ENCODE results near the gene MYO1D.
"Not testable (repeated sequence)": the region's sequence is repeated elsewhere in the genome, so short reads cannot be mapped to it uniquely, and the experiment has no call there.

Gene MYO1D

DNA sequence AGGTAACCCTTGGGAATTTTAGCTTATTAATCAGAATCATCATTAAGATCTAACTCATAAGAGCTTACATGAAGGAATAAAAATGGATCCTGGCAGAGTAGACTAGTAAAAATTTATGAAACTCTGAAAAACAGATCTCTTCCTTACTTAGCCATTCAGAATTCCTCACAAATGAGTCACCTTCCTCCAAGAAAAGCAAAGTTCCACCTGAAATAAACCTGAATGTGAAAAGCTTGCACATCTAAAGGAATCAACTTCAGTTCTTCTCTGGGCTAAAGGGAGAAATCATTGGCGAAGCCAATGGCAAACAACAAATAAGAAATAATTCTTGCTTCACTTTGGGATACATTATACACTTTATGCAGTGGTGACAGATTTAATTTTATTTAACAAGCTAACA lies 22.7 kb downstream of the MYO1D start:
- no peak for DNase-seq

- no peak for DNase-seq
Observed at GRCh38 chr17:32852811-32853210, 24.1 kb downstream of the MYO1D start.

DNA sequence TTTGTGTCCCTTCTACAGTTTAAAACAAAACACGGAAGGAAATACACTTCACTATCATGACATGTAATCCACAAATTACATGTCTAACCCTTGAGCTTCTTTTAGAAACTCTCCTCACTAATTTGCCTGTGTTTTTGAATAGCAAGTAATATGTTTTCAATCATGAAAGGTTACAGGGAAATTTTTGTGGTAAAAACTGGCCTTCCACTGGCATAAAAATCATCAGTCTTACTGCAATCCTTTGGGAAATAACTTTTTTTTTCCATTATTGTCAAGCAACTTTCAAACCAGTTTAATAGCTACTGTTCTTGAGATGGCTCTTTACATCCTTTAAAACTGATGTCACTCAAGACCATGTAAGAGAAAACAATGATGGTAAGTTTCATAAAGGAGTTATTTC lies 27.0 kb downstream of the MYO1D start:
- no peak for DNase-seq

- no peak for DNase-seq
Observed at GRCh38 chr17:32847977-32848376, 28.9 kb downstream of the MYO1D start.

DNA sequence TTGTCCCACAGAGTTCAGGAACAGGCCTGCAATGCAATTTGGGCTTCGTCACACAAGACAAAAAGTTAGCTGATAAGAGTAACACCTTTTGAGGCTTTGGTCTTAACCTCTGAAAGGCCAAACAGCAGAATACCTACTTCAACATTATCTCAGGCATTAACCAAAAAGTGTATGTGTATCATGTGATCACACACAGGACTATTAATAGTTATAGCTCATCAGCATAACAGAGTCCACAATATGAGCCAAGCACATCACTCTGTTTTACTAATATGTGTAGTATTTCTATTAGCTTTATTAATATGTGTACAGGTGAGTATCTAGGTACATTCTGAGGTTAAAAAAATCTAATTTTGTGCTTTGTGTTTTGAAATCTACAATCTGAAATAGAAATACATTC lies 30.8 kb downstream of the MYO1D start:
- DNase-seq = no peak

GRCh38 chr17:32840241-32840640 lies 36.7 kb downstream of the MYO1D start:
- DNase-seq = no peak

DNA sequence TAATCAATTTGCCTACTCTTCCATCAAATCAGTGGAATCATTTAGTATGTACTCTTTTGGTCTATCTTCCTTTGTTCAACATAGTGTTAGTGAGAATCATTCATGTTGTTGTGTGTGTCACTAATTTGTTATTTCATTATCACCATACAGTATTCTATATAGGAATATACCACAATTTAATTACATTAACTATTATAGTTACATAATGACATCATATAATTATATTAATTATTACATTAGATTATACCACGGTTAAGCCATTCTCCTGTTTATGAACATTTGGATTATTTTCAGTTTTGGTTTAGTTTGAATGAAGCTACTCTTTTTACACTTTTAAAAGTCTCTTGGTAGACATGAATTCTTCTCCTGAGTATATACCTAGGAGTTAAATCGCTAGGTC lies 40.4 kb downstream of the MYO1D start:
- no peak for DNase-seq

DNA sequence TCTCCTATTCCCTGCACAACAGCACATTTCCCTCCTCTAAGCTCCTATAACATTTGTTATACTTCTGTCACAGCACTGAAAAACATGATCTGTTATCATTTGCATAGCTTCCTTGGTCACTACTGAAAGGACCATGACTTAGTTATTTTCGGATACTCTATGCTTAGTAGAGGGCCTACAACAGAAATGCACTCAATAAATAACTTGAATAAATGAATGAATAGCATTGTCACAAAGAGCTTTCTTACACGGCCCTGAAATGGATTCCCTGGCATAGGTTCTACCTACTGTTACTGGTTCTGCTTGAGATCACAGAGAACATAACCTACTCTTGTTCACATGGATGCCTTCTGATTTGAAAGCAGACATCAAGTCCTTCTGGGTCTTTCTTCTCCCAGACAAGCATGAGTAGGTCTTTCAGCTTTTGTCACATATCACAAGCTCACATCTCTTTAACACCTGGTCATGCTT lies 41.6 kb downstream of the MYO1D start:
- DNase-seq = no peak

DNA sequence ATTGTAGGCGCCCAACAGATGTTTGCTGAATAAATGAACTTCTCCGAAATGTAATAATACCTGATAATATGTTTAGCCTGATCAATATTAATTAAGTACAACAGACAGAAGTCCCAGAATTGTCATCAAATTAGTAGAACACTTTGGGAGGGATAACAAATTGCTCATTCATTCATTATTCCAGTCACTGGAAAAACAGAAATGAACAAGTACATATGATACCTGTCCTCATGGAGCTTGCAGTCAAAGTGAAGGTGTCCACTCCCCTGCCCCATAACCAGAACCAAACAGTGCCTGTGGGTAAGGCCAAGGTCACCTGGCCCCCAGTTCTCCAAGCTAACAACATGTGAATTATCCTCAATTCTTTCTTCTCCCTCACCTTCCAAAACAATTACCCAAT lies 42.8 kb downstream of the MYO1D start:
- no peak for DNase-seq

GRCh38 chr17:32833526-32833925 lies 43.4 kb downstream of the MYO1D start:
- DNase-seq = no peak

DNA sequence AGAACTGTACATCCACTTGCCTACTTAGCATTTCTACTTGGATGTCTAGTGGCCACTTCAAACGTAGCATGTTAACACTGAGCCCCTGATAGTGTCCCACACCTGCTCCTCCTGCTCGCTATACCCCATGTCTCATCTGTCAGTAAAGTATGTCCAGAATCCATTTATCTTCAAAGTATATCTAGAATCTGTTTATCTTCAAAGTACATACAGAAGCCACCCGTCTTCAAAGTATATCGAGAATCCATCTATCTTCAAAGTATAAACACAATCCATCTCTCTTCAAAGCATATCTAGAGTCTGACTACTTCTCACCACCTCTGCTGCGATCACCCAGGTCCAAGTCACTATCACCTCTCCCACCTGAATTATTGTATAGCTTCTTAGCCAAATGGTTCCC lies 43.8 kb downstream of the MYO1D start:
- DNase-seq = no peak

GRCh38 chr17:32831627-32832243 lies 45.2 kb downstream of the MYO1D start:
- no peak for DNase-seq

GRCh38 chr17:32831223-32831622 lies 45.7 kb downstream of the MYO1D start:
- DNase-seq = no peak

- DNase-seq = no peak
Observed at GRCh38 chr17:32828822-32829221, 48.1 kb downstream of the MYO1D start.

DNA sequence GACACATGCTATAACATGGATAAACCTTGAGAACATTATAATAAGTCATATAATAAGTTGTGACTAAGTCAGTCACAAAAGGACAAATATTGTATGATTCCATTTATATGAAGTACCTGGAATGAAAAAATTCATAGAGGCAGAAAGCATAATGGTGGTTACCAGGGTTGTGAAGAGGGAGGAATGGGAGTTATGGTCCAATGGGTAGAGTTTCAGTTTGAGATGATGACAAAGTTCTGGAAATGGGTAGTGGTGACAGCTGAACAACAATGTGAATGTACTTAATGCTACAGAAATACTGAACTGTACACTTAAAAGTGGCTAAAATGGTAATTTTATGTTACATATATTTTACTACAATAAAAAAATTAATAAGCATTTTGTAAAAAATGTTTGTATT lies 49.7 kb downstream of the MYO1D start:
- no peak for DNase-seq

- DNase-seq = no peak
Observed at GRCh38 chr17:32826076-32826475, 50.8 kb downstream of the MYO1D start.

GRCh38 chr17:32824334-32824733 lies 52.6 kb downstream of the MYO1D start:
- no peak for DNase-seq

GRCh38 chr17:32822996-32823395 lies 53.9 kb downstream of the MYO1D start:
- DNase-seq = no peak

- DNase-seq = not testable (repeated sequence)
Observed at GRCh38 chr17:32821987-32822934, 54.7 kb downstream of the MYO1D start.

DNA sequence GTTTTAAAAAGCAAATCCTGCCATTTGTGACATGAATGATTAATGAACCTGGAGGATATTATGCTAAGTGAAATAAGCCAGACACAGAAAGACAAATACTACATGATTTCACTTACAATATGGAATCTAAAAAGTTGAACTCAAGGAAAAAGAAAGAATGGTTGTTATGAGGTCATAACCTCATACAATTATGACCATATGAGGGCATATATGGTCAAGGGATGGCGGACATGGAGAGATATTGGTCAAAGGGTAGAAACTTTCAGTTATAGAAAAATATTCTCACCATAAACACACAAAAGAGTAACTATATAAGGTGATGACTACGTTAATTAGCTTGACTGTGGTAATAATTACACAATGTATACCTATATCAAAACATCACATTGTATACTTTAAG lies 56.5 kb downstream of the MYO1D start:
- no peak for DNase-seq

DNA sequence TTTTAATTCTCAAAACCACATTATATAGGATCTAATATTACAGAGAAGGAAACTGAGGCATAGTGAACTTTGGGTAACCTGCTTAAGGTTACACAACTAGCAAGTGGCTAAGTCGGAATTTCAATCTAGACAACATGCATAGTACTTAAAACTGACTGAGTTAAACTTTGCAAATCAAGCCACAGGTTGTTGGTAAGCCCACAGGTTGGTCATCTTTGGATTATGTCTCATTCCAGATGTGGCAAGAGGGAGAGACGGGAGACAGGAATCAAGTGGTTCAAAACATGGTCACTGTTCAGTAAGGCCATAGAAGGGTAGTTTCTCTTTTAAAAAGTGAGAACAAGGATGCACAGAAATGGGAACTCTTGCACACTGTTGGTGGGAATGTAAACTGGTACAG lies 57.1 kb downstream of the MYO1D start:
- DNase-seq = no peak

- DNase-seq = no peak
Observed at GRCh38 chr17:32819035-32819434, 57.9 kb downstream of the MYO1D start.

- no peak for DNase-seq
Observed at GRCh38 chr17:32815460-32815859, 61.5 kb downstream of the MYO1D start.

- no peak for DNase-seq
Observed at GRCh38 chr17:32814836-32815235, 62.1 kb downstream of the MYO1D start.
